Hepatocyte (in vitro differentiated cells): ENCODE data around the gene WNT3A. TPM values are rescaled to one million over a fixed set of nuclear protein-coding genes. Genes with fewer than 3 reads are reported as not detected.

Source experiments
- DNase-seq: peaks from one replicate; pipeline ENCODE4 v3.0.0-alpha.2; 2016; ENCODE audit warnings: low spot score
- H2AFZ ChIP-seq: fragments of 200-600 bp; sonication (generic); 2 replicates; pipeline ENCODE4 v1.6.0; 2016; ENCODE audit warnings: antibody characterized with exemption, mild to moderate bottlenecking
- H3K27ac ChIP-seq: fragments of 200-600 bp; sonication (generic); 2 replicates; pipeline ENCODE4 v1.5.1; 2016; ENCODE audit warnings: mild to moderate bottlenecking
- H3K27me3 ChIP-seq: fragments of 200-600 bp; sonication (generic); 2 replicates; pipeline ENCODE4 v1.6.1; 2016
- H3K36me3 ChIP-seq: fragments of 200-600 bp; sonication (generic); replicated peaks from 2 replicates; pipeline ENCODE4 v1.5.1; 2016; ENCODE audit warnings: low read depth; ENCODE audit not compliant: insufficient read depth
- H3K4me1 ChIP-seq: fragments of 200-600 bp; sonication (generic); 2 replicates; pipeline ENCODE4 v1.5.1; 2016; ENCODE audit warnings: mild to moderate bottlenecking, moderate library complexity; ENCODE audit not compliant: insufficient read depth
- H3K4me2 ChIP-seq: fragments of 200-600 bp; sonication (generic); 2 replicates; pipeline ENCODE4 v1.6.0; 2016
- H3K4me3 ChIP-seq: fragments of 200-600 bp; sonication (generic); 2 replicates; pipeline ENCODE4 v1.5.1; 2016; ENCODE audit warnings: mild to moderate bottlenecking
- H3K79me2 ChIP-seq: fragments of 200-600 bp; sonication (generic); 2 replicates; pipeline ENCODE4 v1.6.0; 2017; ENCODE audit warnings: mild to moderate bottlenecking
- H3K9me2 ChIP-seq: fragments of 200-600 bp; sonication (generic); replicated peaks from 2 replicates; pipeline ENCODE4 v1.6.0; 2017; ENCODE audit warnings: mild to moderate bottlenecking; ENCODE audit not compliant: insufficient read depth
- H3K9me3 ChIP-seq: fragments of 200-600 bp; sonication (generic); 2 replicates; pipeline ENCODE4 v1.5.1; 2016; ENCODE audit warnings: low read depth, mild to moderate bottlenecking
- H4K20me1 ChIP-seq: fragments of 200-600 bp; sonication (generic); 2 replicates; pipeline ENCODE4 v1.6.0; 2016; ENCODE audit warnings: mild to moderate bottlenecking; ENCODE audit not compliant: insufficient read depth, poor library complexity, severe bottlenecking
- CTCF ChIP-seq: fragments of 200-600 bp; sonication (generic); IDR thresholded peaks from 2 replicates; pipeline ENCODE4 v1.5.1; 2016; ENCODE audit warnings: antibody characterized with exemption, mild to moderate bottlenecking; ENCODE audit not compliant: poor library complexity
- EZH2 ChIP-seq: fragments of 200-600 bp; sonication (generic); IDR thresholded peaks from 2 replicates; pipeline ENCODE4 v1.6.1; 2016; ENCODE audit warnings: antibody characterized with exemption, mild to moderate bottlenecking, borderline replicate concordance
- EZH2phosphoT487 ChIP-seq: fragments of 200-600 bp; sonication (generic); IDR thresholded peaks from one replicate; pipeline ENCODE4 v1.6.1; 2018; ENCODE audit warnings: antibody characterized with exemption, mild to moderate bottlenecking, low read depth, moderate library complexity; ENCODE audit not compliant: unreplicated experiment, severe bottlenecking
- WGBS: methylation state at CpG from one replicate; pipeline ENCODE4 v1.1.6; 2016; ENCODE audit warnings: low lambda C conversion rate; ENCODE audit errors: missing lambda C conversion rate; 5-methylcytosine and 5-hydroxymethylcytosine counted together
- polyA plus RNA-seq: library from polyadenylated mRNA; unstranded; fragments of >200 nt; fragmentation: Nextera tagmentation; extraction: Ambion mirVana; gene quantifications from 2 replicates; pipeline ENCODE4 v1.2.1, GENCODE V29; 2016
- total RNA-seq: library from RNA; depleted of rRNA; stranded (reverse); fragments of >200 nt; gene quantifications from 2 replicates; pipeline ENCODE4 v1.2.3, GENCODE V29; 2014

Gene WNT3A
- total and polyA plus RNA-seq, 2 experiments from 2014 or later, result 0.03 TPM; not detected in 1

- Histone ChIP-seq H3K4me2 (no peak overlapping the region), H4K20me1 (no peaks in the 10 kb centered on the region), H3K27me3 (peaks cover 5% of the 10 kb centered on the region), H2AFZ (no peak overlapping the region), H3K4me1 (no peaks in the 10 kb centered on the region), H3K36me3 (no peaks in the 10 kb centered on the region), H3K9me2 (no peaks in the 10 kb centered on the region), H3K9me3 (no peaks in the 10 kb centered on the region), H3K4me3 (no peak overlapping the region), H3K79me2 (no peaks in the 10 kb centered on the region), H3K27ac (no peak overlapping the region)
- no peak for TF ChIP-seq CTCF
- no peak for TF ChIP-seq EZH2phosphoT487
- TF ChIP-seq EZH2, result no peak
- no peak for DNase-seq
- 79% methylated on average over 5 of the region's 5 CpGs for WGBS
These were observed 41.3 kb downstream of the WNT3A start for GRCh38 chr1:228048120-228048519.

- H2AFZ ChIP-seq, result no peak overlapping the region
- no peaks in the 10 kb centered on the region for H3K9me2 ChIP-seq
- H3K27me3 ChIP-seq, result peaks cover 12% of the 10 kb centered on the region
- 83% methylated on average over 6 of the region's 6 CpGs for WGBS
- no peaks in the 10 kb centered on the region for H3K36me3 ChIP-seq
- DNase-seq, result no peak
- H3K27ac ChIP-seq, result no peak overlapping the region
- TF ChIP-seq EZH2, result no peak
- no peak for TF ChIP-seq EZH2phosphoT487
- no peak for TF ChIP-seq CTCF
- no peaks in the 10 kb centered on the region for H3K9me3 ChIP-seq
- H4K20me1 ChIP-seq, result no peaks in the 10 kb centered on the region
- no peaks in the 10 kb centered on the region for H3K4me1 ChIP-seq
- H3K4me2 ChIP-seq, result no peak overlapping the region
- H3K4me3 ChIP-seq, result no peak overlapping the region
- H3K79me2 ChIP-seq, result no peaks in the 10 kb centered on the region
These were observed 42.0 kb downstream of the WNT3A start for GRCh38 chr1:228048659-228049298.

- H3K9me2 ChIP-seq, result no peaks in the 10 kb centered on the region
- no peak for DNase-seq
- H3K4me1 ChIP-seq, result no peaks in the 10 kb centered on the region
- no peak overlapping the region for H2AFZ ChIP-seq
- WGBS, result 91% methylated on average over 26 of the region's 30 CpGs
- H3K36me3 ChIP-seq, result no peaks in the 10 kb centered on the region
- TF ChIP-seq CTCF (no peak), EZH2 (no peak), EZH2phosphoT487 (no peak)
- peaks cover 13% of the 10 kb centered on the region for H3K27me3 ChIP-seq
- no peaks in the 10 kb centered on the region for H3K79me2 ChIP-seq
- no peak overlapping the region for H3K4me2 ChIP-seq
- H3K9me3 ChIP-seq, result no peaks in the 10 kb centered on the region
- no peak overlapping the region for H3K4me3 ChIP-seq
- no peak overlapping the region for H3K27ac ChIP-seq
- H4K20me1 ChIP-seq, result no peaks in the 10 kb centered on the region
These were observed 43.9 kb downstream of the WNT3A start for GRCh38 chr1:228050571-228051231.
